CD4-positive, alpha-beta T cell treated with Interleukin-17A for 4 hours (primary cell): ENCODE measurements around the gene ASB14.

Source experiments
- DNase-seq: peaks from one replicate; pipeline ENCODE4 v3.0.0-alpha.2; 2020; ENCODE audit warnings: mixed read lengths

Gene ASB14

GRCh38 chr3:57257678-57258077, 34.8 kb downstream of the ASB14 start:
- no peak for DNase-seq

GRCh38 chr3:57256844-57257243, 35.6 kb downstream of the ASB14 start:
- DNase-seq = no peak

- no peak for DNase-seq
Measured at GRCh38 chr3:57252404-57252803, 40.1 kb downstream of the ASB14 start.

GRCh38 chr3:57244946-57245345, 47.5 kb downstream of the ASB14 start:
- DNase-seq = no peak

GRCh38 chr3:57234613-57235575, 57.6 kb downstream of the ASB14 start:
- no peak for DNase-seq

GRCh38 chr3:57233799-57234198, 58.7 kb downstream of the ASB14 start:
- no peak for DNase-seq

- no peak for DNase-seq
Measured at GRCh38 chr3:57230006-57230405, 62.5 kb downstream of the ASB14 start.

GRCh38 chr3:57227930-57228751, 64.3 kb downstream of the ASB14 start:
- DNase-seq = peak; percentile 55

- DNase-seq = peak; percentile 93
Measured at GRCh38 chr3:57227204-57227929, 65.1 kb downstream of the ASB14 start, which contains the start of gene APPL1. Gene APPL1, plus strand, starts transcription at chr3:57227729. Its CDS starts 155 bp downstream, at chr3:57227884.

- DNase-seq = no peak
Measured at GRCh38 chr3:57226176-57226575, 66.3 kb downstream of the ASB14 start.

- no peak for DNase-seq
Measured at GRCh38 chr3:57224856-57225255, 67.6 kb downstream of the ASB14 start.

GRCh38 chr3:57221883-57222282, 70.6 kb downstream of the ASB14 start:
- no peak for DNase-seq
